Trophoblast cell (in vitro differentiated cells and primary cell): Measurements from ENCODE around the gene ATF6.
"Not testable (repeated sequence)": the region's sequence is repeated elsewhere in the genome, so short reads cannot be mapped to it uniquely, and the experiment has no call there.

Experiments used
- DNase-seq, 2 donors: peaks; one replicate each; pipeline ENCODE4 v3.0.0-alpha.2; 2016
- H2AFZ ChIP-seq: 2 replicates; pipeline ENCODE4 v1.6.1; 2013; ENCODE audit warnings: low read length, moderate library complexity, mild to moderate bottlenecking; ENCODE audit not compliant: insufficient read depth, poor library complexity
- H2AK5ac ChIP-seq: 2 replicates; pipeline ENCODE4 v1.6.1; 2013; ENCODE audit warnings: mild to moderate bottlenecking, low read length
- H2BK120ac ChIP-seq: 2 replicates; pipeline ENCODE4 v1.6.1; 2013; ENCODE audit warnings: low read length, mild to moderate bottlenecking, moderate library complexity; ENCODE audit not compliant: insufficient read depth, poor library complexity
- H2BK12ac ChIP-seq: 2 replicates; pipeline ENCODE4 v1.6.1; 2013; ENCODE audit warnings: mild to moderate bottlenecking, low read length, moderate library complexity
- H2BK5ac ChIP-seq: 2 replicates; pipeline ENCODE4 v1.6.1; 2013; ENCODE audit warnings: low read length, low read depth, moderate library complexity, mild to moderate bottlenecking; ENCODE audit not compliant: poor library complexity
- H3K14ac ChIP-seq: 2 replicates; pipeline ENCODE4 v1.6.1; 2013; ENCODE audit warnings: mild to moderate bottlenecking, low read length
- H3K18ac ChIP-seq: 2 replicates; pipeline ENCODE4 v1.6.1; 2013; ENCODE audit warnings: mild to moderate bottlenecking, low read length
- H3K23ac ChIP-seq: 2 replicates; pipeline ENCODE4 v1.6.1; 2013; ENCODE audit warnings: low read length
- H3K27ac ChIP-seq: 2 replicates; pipeline ENCODE4 v1.5.1; 2013; ENCODE audit warnings: low read depth, mild to moderate bottlenecking, inconsistent platforms, low read length, moderate library complexity
- H3K27me3 ChIP-seq: 2 replicates; pipeline ENCODE4 v1.6.1; 2013; ENCODE audit warnings: inconsistent platforms, mild to moderate bottlenecking, low read length, moderate library complexity; ENCODE audit not compliant: insufficient read depth
- H3K36me3 ChIP-seq, 2 experiments: 1 replicate in 1 of 2; 2 replicates in 1 of 2; pipeline ENCODE4 v1.6.1; 2013; ENCODE audit warnings: low read length in 2 of 2, mild to moderate bottlenecking in 2 of 2, moderate library complexity in 1 of 2; ENCODE audit not compliant: insufficient read depth in 2 of 2, control insufficient read depth in 1 of 2
- H3K4ac ChIP-seq: 2 replicates; pipeline ENCODE4 v1.6.1; 2013; ENCODE audit warnings: low read depth, mild to moderate bottlenecking, low read length, moderate library complexity
- H3K4me1 ChIP-seq, 2 experiments: 1 replicate in 1 of 2; 2 replicates in 1 of 2; pipeline ENCODE4 v1.6.1; 2013; ENCODE audit warnings: low read length in 2 of 2, mild to moderate bottlenecking in 2 of 2, moderate library complexity in 1 of 2; ENCODE audit not compliant: insufficient read depth in 2 of 2, control insufficient read depth in 1 of 2
- H3K4me2 ChIP-seq: 2 replicates; pipeline ENCODE4 v1.6.1; 2013; ENCODE audit warnings: inconsistent platforms, mild to moderate bottlenecking, low read length, moderate library complexity
- H3K4me3 ChIP-seq: 2 replicates; pipeline ENCODE4 v1.5.1; 2013; ENCODE audit warnings: mild to moderate bottlenecking, low read depth, low read length, inconsistent platforms
- H3K79me1 ChIP-seq: one replicate; pipeline ENCODE4 v1.6.1; 2013; ENCODE audit warnings: low read length
- H3K79me2 ChIP-seq: 2 replicates; pipeline ENCODE4 v1.6.1; 2013; ENCODE audit warnings: low read length, mild to moderate bottlenecking; ENCODE audit not compliant: control insufficient read depth, insufficient read depth, poor library complexity
- H3K9ac ChIP-seq: 2 replicates; pipeline ENCODE4 v1.6.1; 2013; ENCODE audit warnings: mild to moderate bottlenecking, low read length
- H3K9me3 ChIP-seq: 2 replicates; pipeline ENCODE4 v1.6.1; 2013; ENCODE audit warnings: low read depth, mild to moderate bottlenecking, control low read depth, inconsistent platforms, low read length; ENCODE audit not compliant: insufficient read depth
- H4K12ac ChIP-seq: 2 replicates; pipeline ENCODE4 v1.6.1; 2013; ENCODE audit warnings: low read depth, mild to moderate bottlenecking, low read length, moderate library complexity
- H4K8ac ChIP-seq: 2 replicates; pipeline ENCODE4 v1.6.1; 2013; ENCODE audit warnings: low read depth, mild to moderate bottlenecking, low read length, moderate library complexity
- H4K91ac ChIP-seq: one replicate; pipeline ENCODE4 v1.6.1; 2013; ENCODE audit warnings: low read depth, mild to moderate bottlenecking, low read length, moderate library complexity
- WGBS: extraction: QIAGEN DNeasy Blood & Tissue Kit; methylation state at CpG from one replicate; pipeline ENCODE4 v1.1.7; 2013; ENCODE audit warnings: missing lambda C conversion rate; ENCODE audit not compliant: insufficient read length, insufficient coverage; ENCODE audit errors: extremely low coverage; 5-methylcytosine and 5-hydroxymethylcytosine counted together

The ATF6 gene

DNA sequence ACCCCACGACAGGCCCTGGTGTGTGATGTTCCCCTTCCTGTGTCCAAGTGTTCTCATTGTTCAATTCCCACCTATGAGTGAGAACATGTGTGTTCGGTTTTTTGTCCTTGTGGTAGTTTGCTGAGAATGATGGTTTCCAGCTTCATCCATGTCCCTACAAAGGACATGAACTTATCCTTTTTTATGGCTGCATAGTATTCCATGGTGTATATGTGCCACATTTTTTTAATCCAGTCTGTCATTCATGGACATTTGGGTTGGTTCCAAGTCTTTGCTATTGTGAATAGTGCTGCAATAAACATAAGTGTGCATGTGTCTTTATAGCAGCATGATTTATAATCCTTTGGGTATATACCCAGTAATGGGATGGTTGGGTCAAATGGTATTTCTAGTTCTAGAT is 43.1 kb downstream of the ATF6 start:
- H3K79me2 ChIP-seq, H3K79me1 ChIP-seq, H4K91ac ChIP-seq, H3K4me2 ChIP-seq, H2AFZ ChIP-seq, H2BK120ac ChIP-seq, H3K27ac ChIP-seq, H3K14ac ChIP-seq, H3K23ac ChIP-seq, H3K18ac ChIP-seq, H3K4ac ChIP-seq, H3K36me3 ChIP-seq, H2BK5ac ChIP-seq, H4K12ac ChIP-seq, H2BK12ac ChIP-seq, H3K4me3 ChIP-seq, H4K8ac ChIP-seq, DNase-seq, H3K9me3 ChIP-seq, H2AK5ac ChIP-seq, H3K27me3 ChIP-seq, H3K9ac ChIP-seq, H3K4me1 ChIP-seq: not testable (repeated sequence)
- WGBS, result no CpG with 5 or more reads among the region's 2 CpGs

DNA sequence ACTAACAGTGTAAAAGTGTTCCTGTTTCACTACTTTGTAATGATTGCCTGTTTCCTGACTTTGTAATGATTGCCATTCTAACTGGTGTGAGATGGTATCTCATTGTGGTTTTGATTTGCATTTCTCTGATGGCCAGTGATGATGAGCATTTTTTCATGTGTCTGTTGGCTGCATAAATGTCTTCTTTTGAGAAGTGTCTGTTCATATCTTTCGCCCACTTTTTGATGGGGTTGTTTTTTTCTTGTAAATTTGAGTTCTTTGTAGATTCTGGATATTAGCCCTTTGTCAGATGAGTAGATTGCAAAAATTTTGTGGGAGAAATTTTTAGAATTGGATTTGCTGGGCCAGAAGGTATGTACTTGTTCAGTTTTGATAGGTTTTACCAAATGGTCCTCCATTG is 43.5 kb downstream of the ATF6 start:
- DNase-seq, H3K79me2 ChIP-seq, H3K9me3 ChIP-seq, H3K27ac ChIP-seq, H2BK120ac ChIP-seq, H3K36me3 ChIP-seq, H3K18ac ChIP-seq, H2AFZ ChIP-seq, H4K91ac ChIP-seq, H3K4me3 ChIP-seq, H2BK12ac ChIP-seq, H3K23ac ChIP-seq, H2BK5ac ChIP-seq, H3K4me1 ChIP-seq, H4K8ac ChIP-seq, H3K14ac ChIP-seq, H3K27me3 ChIP-seq, H2AK5ac ChIP-seq, H3K79me1 ChIP-seq, H3K9ac ChIP-seq, H3K4me2 ChIP-seq, H4K12ac ChIP-seq, H3K4ac ChIP-seq: not testable (repeated sequence)
- WGBS, result no CpG with 5 or more reads among the region's 1 CpG

DNA sequence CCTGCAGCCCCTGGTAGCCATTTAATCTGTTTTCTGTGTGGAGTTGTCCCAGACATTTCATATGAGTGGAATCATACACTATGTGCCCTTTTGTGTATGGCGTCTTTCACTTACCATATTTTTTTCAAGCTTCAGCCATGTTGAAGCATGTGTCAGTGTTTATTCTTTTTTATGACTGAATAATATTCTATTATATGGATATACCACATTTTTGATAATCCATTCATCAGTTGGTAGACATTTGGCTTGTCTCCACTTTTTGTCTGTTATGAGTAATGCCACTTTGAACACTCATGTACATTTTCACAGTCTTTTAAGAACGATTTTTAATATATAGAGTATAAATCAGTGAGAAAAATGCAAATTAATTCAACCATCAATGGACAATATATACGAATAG is 44.7 kb downstream of the ATF6 start:
- no peaks in the 10 kb centered on the region for H3K79me1 ChIP-seq
- H3K27me3 ChIP-seq, result no peaks in the 10 kb centered on the region
- no peak overlapping the region for H3K23ac ChIP-seq
- H3K14ac ChIP-seq, result no peak overlapping the region
- H3K9me3 ChIP-seq, result no peaks in the 10 kb centered on the region
- H2BK120ac ChIP-seq, result no peak overlapping the region
- no peak overlapping the region for H2AK5ac ChIP-seq
- H4K8ac ChIP-seq, result no peak overlapping the region
- H3K36me3 ChIP-seq, result peaks cover 0 to 2% of the 10 kb centered on the region in 2 experiments
- H4K12ac ChIP-seq, result no peak overlapping the region
- H3K27ac ChIP-seq, result no peak overlapping the region
- H3K4me3 ChIP-seq, result no peak overlapping the region
- H2BK12ac ChIP-seq, result no peak overlapping the region
- no peaks in the 10 kb centered on the region for H3K4me1 ChIP-seq
- H3K4ac ChIP-seq, result no peak overlapping the region
- DNase-seq, result no peak
- no peak overlapping the region for H3K4me2 ChIP-seq
- H3K9ac ChIP-seq, result no peak overlapping the region
- no peak overlapping the region for H4K91ac ChIP-seq
- no peak overlapping the region for H2BK5ac ChIP-seq
- no peak overlapping the region for H3K18ac ChIP-seq
- whole genome bisulfite sequencing, result no CpG with 5 or more reads among the region's 3 CpGs
- H2AFZ ChIP-seq, result no peak overlapping the region
- H3K79me2 ChIP-seq, result no peaks in the 10 kb centered on the region

DNA sequence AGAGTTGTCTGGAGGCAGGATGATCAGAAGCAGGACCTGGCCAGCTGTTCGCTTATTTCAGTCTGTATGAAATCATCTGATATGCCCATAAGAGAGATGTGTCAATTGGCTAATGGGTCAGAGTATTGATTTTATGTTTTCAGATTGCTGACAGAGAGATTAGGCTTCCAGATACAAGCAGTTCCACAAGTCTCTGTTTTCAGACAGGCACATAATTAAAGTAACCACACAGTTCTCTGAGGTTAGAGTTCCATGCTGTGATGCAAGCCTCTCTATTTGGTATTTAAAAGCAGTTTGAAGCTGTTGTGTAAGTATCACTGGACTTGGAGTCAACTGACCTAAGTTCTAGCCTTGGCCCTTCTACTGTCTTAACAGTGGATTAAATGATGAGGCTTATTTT is 50.1 kb downstream of the ATF6 start:
- H3K4me2 ChIP-seq, result no peak overlapping the region
- no peak overlapping the region for H2BK12ac ChIP-seq
- no peak overlapping the region for H3K4me3 ChIP-seq
- no peak overlapping the region for H3K23ac ChIP-seq
- no peak overlapping the region for H3K27ac ChIP-seq
- no peak overlapping the region for H4K91ac ChIP-seq
- no peak overlapping the region for H2BK120ac ChIP-seq
- H3K4ac ChIP-seq, result no peak overlapping the region
- no peak for DNase-seq
- no peaks in the 10 kb centered on the region for H3K79me1 ChIP-seq
- H3K79me2 ChIP-seq, result no peaks in the 10 kb centered on the region
- no peaks in the 10 kb centered on the region for H3K4me1 ChIP-seq
- no peak overlapping the region for H2BK5ac ChIP-seq
- no CpG with 5 or more reads among the region's 1 CpG for WGBS
- no peak overlapping the region for H2AK5ac ChIP-seq
- H3K9ac ChIP-seq, result no peak overlapping the region
- H3K36me3 ChIP-seq, result peaks cover 0 to 2% of the 10 kb centered on the region in 2 experiments
- H4K12ac ChIP-seq, result no peak overlapping the region
- H2AFZ ChIP-seq, result no peak overlapping the region
- H3K14ac ChIP-seq, result no peak overlapping the region
- H3K9me3 ChIP-seq, result no peaks in the 10 kb centered on the region
- H3K27me3 ChIP-seq, result no peaks in the 10 kb centered on the region
- H3K18ac ChIP-seq, result no peak overlapping the region
- no peak overlapping the region for H4K8ac ChIP-seq
